ENCODE results near the gene ITIH2.

DNA sequence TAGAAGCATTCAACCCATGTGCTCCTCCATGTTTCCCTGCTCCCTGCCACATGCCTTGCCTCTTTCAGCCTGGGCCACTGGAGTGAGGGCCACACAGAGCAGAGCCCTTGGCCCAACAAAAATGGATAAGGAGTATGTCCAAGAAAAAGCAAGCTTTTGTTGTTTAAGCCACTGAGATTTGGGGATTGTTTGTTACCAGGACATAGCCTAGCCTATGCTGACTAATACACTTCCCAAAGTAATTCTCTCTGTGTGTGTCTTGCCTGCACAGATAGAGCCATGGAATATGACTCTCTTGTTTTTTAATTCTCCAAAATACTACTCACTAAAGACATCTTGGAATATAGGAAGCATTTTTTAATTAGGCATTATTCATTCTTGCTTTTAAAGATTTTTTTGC is 13.5 kb upstream of the ITIH2 start:
- TF ChIP-seq POLR2A (IDR thresholded peaks at IDR 0.05; ENCODE audit: low read length) (no peak), GATA1 (IDR thresholded peaks at IDR 0.05; ENCODE audit: low read depth, low read length) (no peak)
